H9 (cell line): ENCODE results near the gene PDCL3. TPM values are rescaled to one million over a fixed set of nuclear protein-coding genes. Genes with fewer than 3 reads are reported as not detected.

Experiments
- DNase-seq: peaks from one replicate; pipeline ENCODE4 v3.0.0-alpha.2; 2017
- H2AFZ ChIP-seq: one replicate; pipeline ENCODE4 v1.6.1; 2013; ENCODE audit warnings: mild to moderate bottlenecking, low read length, control low read depth, moderate library complexity
- H2AK5ac ChIP-seq: 2 replicates; pipeline ENCODE4 v1.6.1; 2013; ENCODE audit warnings: low read length, control low read depth, mixed read lengths; ENCODE audit not compliant: insufficient read length
- H2BK120ac ChIP-seq: one replicate; pipeline ENCODE4 v1.6.1; 2013; ENCODE audit warnings: low read depth, mild to moderate bottlenecking, low read length, control low read depth, inconsistent platforms; ENCODE audit not compliant: poor library complexity, severe bottlenecking
- H2BK12ac ChIP-seq: 2 replicates; pipeline ENCODE4 v1.6.1; 2013; ENCODE audit warnings: low read length, control low read depth, mixed read lengths, low read depth; ENCODE audit not compliant: insufficient read length
- H2BK15ac ChIP-seq: 2 replicates; pipeline ENCODE4 v1.6.1; 2013; ENCODE audit warnings: low read depth, low read length, control low read depth
- H2BK20ac ChIP-seq: one replicate; pipeline ENCODE4 v1.6.1; 2013; ENCODE audit warnings: low read depth, mild to moderate bottlenecking, low read length, control low read depth, inconsistent platforms; ENCODE audit not compliant: poor library complexity, severe bottlenecking
- H2BK5ac ChIP-seq: 2 replicates; pipeline ENCODE4 v1.6.1; 2013; ENCODE audit warnings: low read length, control low read depth, mixed read lengths; ENCODE audit not compliant: insufficient read length
- H3K14ac ChIP-seq: 2 replicates; pipeline ENCODE4 v1.6.1; 2013; ENCODE audit warnings: low read length, control low read depth; ENCODE audit not compliant: insufficient read depth
- H3K18ac ChIP-seq: 2 replicates; pipeline ENCODE4 v1.6.1; 2013; ENCODE audit warnings: low read depth, mild to moderate bottlenecking, mixed read lengths, low read length, control low read depth; ENCODE audit not compliant: insufficient read length
- H3K23ac ChIP-seq: 2 replicates; pipeline ENCODE4 v1.6.1; 2013; ENCODE audit warnings: low read length, control low read depth, mixed read lengths, low read depth; ENCODE audit not compliant: insufficient read length
- H3K23me2 ChIP-seq: 2 replicates; pipeline ENCODE4 v1.6.1; 2013; ENCODE audit warnings: low read depth, mild to moderate bottlenecking, mixed read lengths, low read length, control low read depth; ENCODE audit not compliant: insufficient read length, poor library complexity, severe bottlenecking
- H3K27ac ChIP-seq: 2 replicates; pipeline ENCODE4 v1.5.1; 2013; ENCODE audit warnings: low read length, control low read depth, mixed read lengths, low read depth; ENCODE audit not compliant: insufficient read length
- H3K27me3 ChIP-seq: 2 replicates; pipeline ENCODE4 v1.6.1; 2013; ENCODE audit warnings: low read length, control low read depth, inconsistent platforms; ENCODE audit not compliant: insufficient read depth
- H3K4ac ChIP-seq: 2 replicates; pipeline ENCODE4 v1.6.1; 2013; ENCODE audit warnings: low read depth, mild to moderate bottlenecking, control low read depth, inconsistent platforms, low read length, moderate library complexity
- H3K4me1 ChIP-seq: 2 replicates; pipeline ENCODE4 v1.6.1; 2013; ENCODE audit warnings: low read length, control low read depth, inconsistent platforms; ENCODE audit not compliant: insufficient read depth
- H3K4me2 ChIP-seq: 2 replicates; pipeline ENCODE4 v1.6.1; 2013; ENCODE audit warnings: low read length, control low read depth, mixed read lengths; ENCODE audit not compliant: insufficient read length, insufficient read depth
- H3K56ac ChIP-seq: 2 replicates; pipeline ENCODE4 v1.6.1; 2013; ENCODE audit warnings: low read depth, mild to moderate bottlenecking, mixed read lengths, low read length, control low read depth; ENCODE audit not compliant: insufficient read length
- H3K79me1 ChIP-seq: 2 replicates; pipeline ENCODE4 v1.6.1; 2013; ENCODE audit warnings: low read depth, mild to moderate bottlenecking, moderate library complexity, low read length, control low read depth, inconsistent platforms; ENCODE audit not compliant: insufficient read depth, poor library complexity, severe bottlenecking
- H3K79me2 ChIP-seq: 2 replicates; pipeline ENCODE4 v1.6.1; 2013; ENCODE audit warnings: low read length, control low read depth, inconsistent platforms; ENCODE audit not compliant: insufficient read depth
- H3K9ac ChIP-seq: 2 replicates; pipeline ENCODE4 v1.6.1; 2013; ENCODE audit warnings: low read length, control low read depth, mixed read lengths; ENCODE audit not compliant: insufficient read length; ENCODE audit errors: extremely low read depth
- H3K9me3 ChIP-seq: one replicate; pipeline ENCODE4 v1.6.1; 2013; ENCODE audit warnings: low read depth, low read length, inconsistent platforms; ENCODE audit not compliant: control insufficient read depth
- H3T11ph ChIP-seq: one replicate; pipeline ENCODE4 v1.6.1; 2013; ENCODE audit warnings: mild to moderate bottlenecking, low read length, control low read depth, inconsistent platforms
- H4K20me1 ChIP-seq: one replicate; pipeline ENCODE4 v1.6.1; 2013; ENCODE audit not compliant: control insufficient read depth, insufficient read length, insufficient read depth
- H4K5ac ChIP-seq: 2 replicates; pipeline ENCODE4 v1.6.1; 2013; ENCODE audit warnings: low read depth, mild to moderate bottlenecking, mixed read lengths, low read length, control low read depth; ENCODE audit not compliant: insufficient read length
- H4K8ac ChIP-seq: replicated peaks from 2 replicates; pipeline ENCODE4 v1.6.1; 2013; ENCODE audit warnings: low read length, control low read depth, mixed read lengths, low read depth; ENCODE audit not compliant: insufficient read length
- H4K91ac ChIP-seq: 2 replicates; pipeline ENCODE4 v1.6.1; 2013; ENCODE audit warnings: low read depth, mild to moderate bottlenecking, moderate library complexity, mixed read lengths, low read length, control low read depth; ENCODE audit not compliant: insufficient read length
- H3K27ac Mint-ChIP-seq, 3 experiments: 2 replicates in 2 of 3; 3 replicates in 1 of 3; pipeline ENCODE4 v1.8.0; 2020 to 2021; ENCODE audit warnings: mixed read lengths in 3 of 3, mild to moderate bottlenecking in 1 of 3, moderate library complexity in 1 of 3
- H3K27me3 Mint-ChIP-seq: 2 replicates; pipeline ENCODE4 v1.8.0; 2021; ENCODE audit warnings: low read depth, mild to moderate bottlenecking, moderate library complexity, mixed read lengths
- H3K36me3 Mint-ChIP-seq, 3 experiments: 2 replicates in 2 of 3; 3 replicates in 1 of 3; pipeline ENCODE4 v1.8.0; 2020 to 2021; ENCODE audit warnings: low read depth in 3 of 3, mixed read lengths in 3 of 3; ENCODE audit not compliant: insufficient read depth in 1 of 3
- H3K4me1 Mint-ChIP-seq, 2 experiments: 2 replicates each; pipeline ENCODE4 v1.8.0; 2020; ENCODE audit warnings: mixed read lengths in 2 of 2
- H3K4me3 Mint-ChIP-seq, 2 experiments: 2 replicates in 1 of 2; 3 replicates in 1 of 2; pipeline ENCODE4 v1.8.0; 2020 to 2021; ENCODE audit warnings: mild to moderate bottlenecking in 2 of 2, mixed read lengths in 2 of 2, moderate library complexity in 1 of 2
- H3K9me3 Mint-ChIP-seq, 2 experiments: 2 replicates in 1 of 2; 3 replicates in 1 of 2; pipeline ENCODE4 v1.8.0; 2020; ENCODE audit warnings: mild to moderate bottlenecking in 2 of 2, mixed read lengths in 2 of 2, moderate library complexity in 1 of 2
- WGBS: extraction: QIAGEN DNeasy Blood & Tissue Kit; methylation state at CpG from one replicate; pipeline ENCODE4 v1.1.7; 2013; ENCODE audit warnings: missing lambda C conversion rate, low lambda C conversion rate, mixed read lengths; ENCODE audit not compliant: insufficient read length; ENCODE audit errors: extremely low coverage; 5-methylcytosine and 5-hydroxymethylcytosine counted together
- total RNA-seq: library from RNA; stranded (reverse); gene quantifications from 2 replicates; pipeline ENCODE4 v1.2.1, GENCODE V29; 2021
- TF ChIP-seq, protein P1 (sequence below): fragments of 200-600 bp; sonication (generic); conservative IDR thresholded peaks from 3 replicates; pipeline ENCODE4 v1.8.0; 2021; ENCODE audit warnings: antibody characterized with exemption, mild to moderate bottlenecking

The PDCL3 gene
- total RNA-seq, 1 experiment from 2014 or later, result 39.4 TPM

GRCh38 chr2:100614455-100615000 lies 51.7 kb downstream of the PDCL3 start:
- H3K36me3 Mint-ChIP-seq, result no peaks in the 10 kb centered on the region
- H3K27me3 Mint-ChIP-seq, result no peaks in the 10 kb centered on the region
- H3K23ac ChIP-seq, result no peak overlapping the region

More at GRCh38 chr2:100614455-100615000, 51.7 kb downstream of the PDCL3 start:
- Mint-ChIP-seq H3K9me3 (no peaks in the 10 kb centered on the region), H3K4me3 (no peak overlapping the region), H3K27ac (no peak overlapping the region), H3K4me1 (no peaks in the 10 kb centered on the region)
- H2BK20ac ChIP-seq, result no peak overlapping the region
- no peak overlapping the region for H3K9ac ChIP-seq
- H2AK5ac ChIP-seq, result no peak overlapping the region
- H4K91ac ChIP-seq, result no peak overlapping the region
- H3K4me1 ChIP-seq, result no peaks in the 10 kb centered on the region
- no peak overlapping the region for H2BK15ac ChIP-seq
- no peak overlapping the region for H4K5ac ChIP-seq
- H3K14ac ChIP-seq, result no peak overlapping the region
- no peak overlapping the region for H3K4me2 ChIP-seq
- H3K18ac ChIP-seq, result no peak overlapping the region
- TF ChIP-seq, protein P1, sequence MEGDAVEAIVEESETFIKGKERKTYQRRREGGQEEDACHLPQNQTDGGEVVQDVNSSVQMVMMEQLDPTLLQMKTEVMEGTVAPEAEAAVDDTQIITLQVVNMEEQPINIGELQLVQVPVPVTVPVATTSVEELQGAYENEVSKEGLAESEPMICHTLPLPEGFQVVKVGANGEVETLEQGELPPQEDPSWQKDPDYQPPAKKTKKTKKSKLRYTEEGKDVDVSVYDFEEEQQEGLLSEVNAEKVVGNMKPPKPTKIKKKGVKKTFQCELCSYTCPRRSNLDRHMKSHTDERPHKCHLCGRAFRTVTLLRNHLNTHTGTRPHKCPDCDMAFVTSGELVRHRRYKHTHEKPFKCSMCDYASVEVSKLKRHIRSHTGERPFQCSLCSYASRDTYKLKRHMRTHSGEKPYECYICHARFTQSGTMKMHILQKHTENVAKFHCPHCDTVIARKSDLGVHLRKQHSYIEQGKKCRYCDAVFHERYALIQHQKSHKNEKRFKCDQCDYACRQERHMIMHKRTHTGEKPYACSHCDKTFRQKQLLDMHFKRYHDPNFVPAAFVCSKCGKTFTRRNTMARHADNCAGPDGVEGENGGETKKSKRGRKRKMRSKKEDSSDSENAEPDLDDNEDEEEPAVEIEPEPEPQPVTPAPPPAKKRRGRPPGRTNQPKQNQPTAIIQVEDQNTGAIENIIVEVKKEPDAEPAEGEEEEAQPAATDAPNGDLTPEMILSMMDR, result no peak
- H3K4ac ChIP-seq, result no peak overlapping the region
- no CpG with 5 or more reads among the region's 11 CpGs for WGBS
- H3K27ac ChIP-seq, result no peak overlapping the region
- peaks cover 2% of the 10 kb centered on the region for H3K23me2 ChIP-seq
- H3K9me3 ChIP-seq, result no peaks in the 10 kb centered on the region
- H3T11ph ChIP-seq, result no peak overlapping the region
- no peak overlapping the region for H3K56ac ChIP-seq
- H3K79me2 ChIP-seq, result no peaks in the 10 kb centered on the region
- H4K20me1 ChIP-seq, result no peaks in the 10 kb centered on the region
- no peak overlapping the region for H2BK120ac ChIP-seq
- H2BK5ac ChIP-seq, result no peak overlapping the region
- no peak overlapping the region for H4K8ac ChIP-seq
- H2BK12ac ChIP-seq, result no peak overlapping the region
- H2AFZ ChIP-seq, result no peak overlapping the region
- DNase-seq, result no peak
- no peaks in the 10 kb centered on the region for H3K27me3 ChIP-seq
- H3K79me1 ChIP-seq, result no peaks in the 10 kb centered on the region
